Smooth muscle cell (in vitro differentiated cells): Measurements from ENCODE around the gene STT3B. TPM values are rescaled to one million over a fixed set of nuclear protein-coding genes. Genes with fewer than 3 reads are reported as not detected.

Experiments used
- DNase-seq: peaks from one replicate; lab custom pipeline; 2025; ENCODE audit not compliant: unreplicated experiment; lab: John Stamatoyannopoulos, UW
- H2AFZ ChIP-seq: fragments of 200-600 bp; sonication (generic); 2 replicates; pipeline ENCODE4 v1.6.0; 2016; ENCODE audit warnings: antibody characterized with exemption, low read depth, mild to moderate bottlenecking
- H3F3A ChIP-seq: fragments of 200-600 bp; sonication (generic); 2 replicates; pipeline ENCODE4 v1.6.0; 2017; ENCODE audit warnings: antibody characterized with exemption, low read depth
- H3K27ac ChIP-seq: fragments of 200-600 bp; sonication (generic); 2 replicates; pipeline ENCODE4 v1.5.1; 2016; ENCODE audit warnings: low read depth, mild to moderate bottlenecking
- H3K27me3 ChIP-seq: fragments of 200-600 bp; sonication (generic); 2 replicates; pipeline ENCODE4 v1.6.1; 2016; ENCODE audit warnings: low read depth, mild to moderate bottlenecking
- H3K36me3 ChIP-seq: fragments of 200-600 bp; sonication (generic); 2 replicates; pipeline ENCODE4 v1.5.1; 2016; ENCODE audit warnings: low read depth
- H3K4me1 ChIP-seq: fragments of 200-600 bp; sonication (generic); 2 replicates; pipeline ENCODE4 v1.5.1; 2016; ENCODE audit warnings: low read depth
- H3K4me2 ChIP-seq: fragments of 200-600 bp; sonication (generic); 2 replicates; pipeline ENCODE4 v1.6.0; 2016; ENCODE audit warnings: mild to moderate bottlenecking
- H3K4me3 ChIP-seq: fragments of 200-600 bp; sonication (generic); 2 replicates; pipeline ENCODE4 v1.5.1; 2016; ENCODE audit warnings: mild to moderate bottlenecking
- H3K79me2 ChIP-seq: fragments of 200-600 bp; sonication (generic); 2 replicates; pipeline ENCODE4 v1.6.0; 2016; ENCODE audit warnings: low read depth, mild to moderate bottlenecking
- H3K9ac ChIP-seq: fragments of 200-600 bp; sonication (generic); 2 replicates; pipeline ENCODE4 v1.6.0; 2016; ENCODE audit warnings: low read depth
- H3K9me3 ChIP-seq: fragments of 200-600 bp; sonication (generic); replicated peaks from 2 replicates; pipeline ENCODE4 v1.5.1; 2016; ENCODE audit warnings: low read depth
- H4K20me1 ChIP-seq: fragments of 200-600 bp; sonication (generic); 2 replicates; pipeline ENCODE4 v1.6.0; 2016; ENCODE audit warnings: low read depth
- WGBS: methylation state at CpG from one replicate; pipeline ENCODE4 v1.1.7; 2016; ENCODE audit warnings: low lambda C conversion rate; 5-methylcytosine and 5-hydroxymethylcytosine counted together
- polyA plus RNA-seq: library from polyadenylated mRNA; unstranded; fragments of >200 nt; fragmentation: Nextera tagmentation; extraction: Ambion mirVana; gene quantifications from 2 replicates; pipeline ENCODE4 v1.2.1, GENCODE V29; 2016
- total RNA-seq: library from RNA; depleted of rRNA; stranded (reverse); fragments of >200 nt; gene quantifications from 2 replicates; pipeline ENCODE4 v1.2.3, GENCODE V29; 2014
- TF ChIP-seq, protein P1 (sequence below): fragments of 200-600 bp; sonication (generic); IDR thresholded peaks from 2 replicates; pipeline ENCODE4 v1.5.1; 2017; ENCODE audit warnings: borderline replicate concordance, mild to moderate bottlenecking, antibody characterized with exemption; ENCODE audit not compliant: insufficient read depth, poor library complexity, severe bottlenecking

Gene STT3B
- total and polyA plus RNA-seq, 2 experiments from 2014 or later, result 79.1 to 191 TPM

DNA sequence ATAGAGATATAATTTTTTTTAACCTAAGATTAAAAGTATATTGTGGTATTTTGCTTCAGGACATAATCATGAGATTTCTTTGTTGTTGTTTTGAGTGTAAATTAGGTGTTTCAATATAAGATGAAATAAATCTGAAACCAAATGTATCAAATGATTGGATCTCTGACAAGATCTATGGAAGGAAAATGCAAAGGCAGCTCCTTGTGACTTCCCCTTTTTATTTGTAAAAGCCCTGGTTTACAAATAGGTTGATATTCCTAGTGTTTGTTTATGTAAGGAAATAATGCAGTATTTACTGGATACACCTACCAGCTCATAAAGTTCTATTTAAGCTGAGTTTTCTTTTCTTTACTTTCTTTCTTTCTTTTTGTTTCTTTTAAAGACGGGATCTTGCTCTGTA, 35.9 kb downstream of the STT3B start:
- H3K27me3 ChIP-seq, result no peaks in the 10 kb centered on the region
- H3F3A ChIP-seq, result no peaks in the 10 kb centered on the region
- peaks cover 95% of the 10 kb centered on the region for H3K79me2 ChIP-seq
- no peaks in the 10 kb centered on the region for H3K36me3 ChIP-seq
- no peak overlapping the region for H2AFZ ChIP-seq
- no peak overlapping the region for H3K4me2 ChIP-seq
- no peaks in the 10 kb centered on the region for H3K9me3 ChIP-seq
- H3K9ac ChIP-seq, result no peak overlapping the region
- no peak overlapping the region for H3K4me3 ChIP-seq
- WGBS, result 74% methylated on average over 1 of the region's 1 CpG
- peaks cover 97% of the 10 kb centered on the region for H4K20me1 ChIP-seq
- TF ChIP-seq, protein P1, sequence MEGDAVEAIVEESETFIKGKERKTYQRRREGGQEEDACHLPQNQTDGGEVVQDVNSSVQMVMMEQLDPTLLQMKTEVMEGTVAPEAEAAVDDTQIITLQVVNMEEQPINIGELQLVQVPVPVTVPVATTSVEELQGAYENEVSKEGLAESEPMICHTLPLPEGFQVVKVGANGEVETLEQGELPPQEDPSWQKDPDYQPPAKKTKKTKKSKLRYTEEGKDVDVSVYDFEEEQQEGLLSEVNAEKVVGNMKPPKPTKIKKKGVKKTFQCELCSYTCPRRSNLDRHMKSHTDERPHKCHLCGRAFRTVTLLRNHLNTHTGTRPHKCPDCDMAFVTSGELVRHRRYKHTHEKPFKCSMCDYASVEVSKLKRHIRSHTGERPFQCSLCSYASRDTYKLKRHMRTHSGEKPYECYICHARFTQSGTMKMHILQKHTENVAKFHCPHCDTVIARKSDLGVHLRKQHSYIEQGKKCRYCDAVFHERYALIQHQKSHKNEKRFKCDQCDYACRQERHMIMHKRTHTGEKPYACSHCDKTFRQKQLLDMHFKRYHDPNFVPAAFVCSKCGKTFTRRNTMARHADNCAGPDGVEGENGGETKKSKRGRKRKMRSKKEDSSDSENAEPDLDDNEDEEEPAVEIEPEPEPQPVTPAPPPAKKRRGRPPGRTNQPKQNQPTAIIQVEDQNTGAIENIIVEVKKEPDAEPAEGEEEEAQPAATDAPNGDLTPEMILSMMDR, result no peak
- H3K27ac ChIP-seq, result no peak overlapping the region
- no peak for DNase-seq
- peaks cover 27% of the 10 kb centered on the region for H3K4me1 ChIP-seq

GRCh38 chr3:31571325-31571724, 38.6 kb downstream of the STT3B start:
- H3K36me3 ChIP-seq, result no peaks in the 10 kb centered on the region
- H3K4me3 ChIP-seq, result no peak overlapping the region
- H3K79me2 ChIP-seq, result peaks cover 95% of the 10 kb centered on the region
- DNase-seq, result no peak
- no peak overlapping the region for H2AFZ ChIP-seq
- H3F3A ChIP-seq, result no peaks in the 10 kb centered on the region
- no peak overlapping the region for H3K4me2 ChIP-seq
- H3K27me3 ChIP-seq, result no peaks in the 10 kb centered on the region
- peaks cover 19% of the 10 kb centered on the region for H3K4me1 ChIP-seq
- H4K20me1 ChIP-seq, result peaks cover 97% of the 10 kb centered on the region
- 100% methylated on average over 1 of the region's 1 CpG for WGBS
- no peak overlapping the region for H3K27ac ChIP-seq
- no peak overlapping the region for H3K9ac ChIP-seq
- no peaks in the 10 kb centered on the region for H3K9me3 ChIP-seq
- TF ChIP-seq, protein P1, result no peak

DNA sequence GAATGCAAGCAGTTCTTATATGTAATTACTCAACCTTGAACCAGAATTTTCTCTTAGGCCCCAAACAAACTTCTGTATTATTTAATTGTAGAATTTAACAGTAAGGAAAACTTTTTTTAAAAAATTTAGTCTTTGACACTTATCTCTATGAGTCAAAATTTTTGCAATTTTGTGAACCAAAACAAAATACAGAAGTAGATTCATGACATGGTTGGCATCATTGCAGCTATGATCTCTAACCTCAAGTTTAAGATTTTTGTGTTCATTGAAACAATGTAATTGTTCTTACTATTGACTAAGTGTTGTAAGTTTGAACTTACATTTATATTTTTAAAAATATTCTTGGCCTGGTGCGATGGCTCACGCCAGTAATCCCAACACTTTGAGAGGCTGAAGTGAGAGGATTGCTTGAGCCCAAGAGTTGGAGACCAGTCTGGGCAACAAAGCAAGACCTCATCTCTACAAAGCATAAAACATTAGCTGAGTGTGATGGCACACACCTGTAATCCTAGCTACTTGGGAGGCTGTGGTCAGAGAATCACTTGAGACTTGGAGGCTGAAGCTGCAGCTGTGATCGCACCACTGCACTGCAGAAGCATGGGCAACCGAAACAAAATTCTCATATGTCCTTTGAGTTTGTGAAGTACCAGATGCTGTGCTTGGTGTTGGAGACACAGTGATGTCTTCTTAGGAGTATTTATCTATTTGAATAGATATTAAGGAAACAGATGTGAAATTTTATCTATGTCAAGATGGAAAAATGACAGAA, 39.7 kb downstream of the STT3B start:
- Histone ChIP-seq H3K27me3 (no peaks in the 10 kb centered on the region), H3K4me1 (peaks cover 19% of the 10 kb centered on the region), H3K9ac (no peak overlapping the region), H3F3A (peaks cover 3% of the 10 kb centered on the region), H4K20me1 (peaks cover 95% of the 10 kb centered on the region), H3K4me2 (no peak overlapping the region), H2AFZ (no peak overlapping the region), H3K27ac (no peak overlapping the region), H3K79me2 (peaks cover 95% of the 10 kb centered on the region), H3K4me3 (no peak overlapping the region), H3K9me3 (no peaks in the 10 kb centered on the region), H3K36me3 (no peaks in the 10 kb centered on the region)
- WGBS, result 96% methylated on average over 4 of the region's 4 CpGs
- no peak for DNase-seq
- TF ChIP-seq, protein P1, result no peak
